ENCODE results near the gene SETD3. TPM values are rescaled to one million over a fixed set of nuclear protein-coding genes. Genes with fewer than 3 reads are reported as not detected.

The SETD3 gene
- polyA plus RNA-seq, 1 donor from 2014 or later = 27.8 TPM

GRCh38 chr14:99418242-99418641, 62.4 kb downstream of the SETD3 start:
- Mint-ChIP-seq H3K9me3 (no peaks in the 10 kb centered on the region), H3K27me3 (no peaks in the 10 kb centered on the region), H3K36me3 (peaks cover 2% of the 10 kb centered on the region), H3K27ac (peak overlapping the region in 1 of 3 donors; percentile 33), H3K4me1 (peaks cover 3 to 11% (median 9%) of the 10 kb centered on the region in 3 donors), H3K4me3 (no peak overlapping the region)

GRCh38 chr14:99416909-99417308, 63.8 kb downstream of the SETD3 start:
- Mint-ChIP-seq H3K4me3 (no peak overlapping the region), H3K9me3 (no peaks in the 10 kb centered on the region), H3K36me3 (peaks cover 8% of the 10 kb centered on the region), H3K27ac (no peak overlapping the region), H3K4me1 (peaks cover 3 to 11% (median 9%) of the 10 kb centered on the region in 3 donors), H3K27me3 (no peaks in the 10 kb centered on the region)

GRCh38 chr14:99415496-99416281, 65.0 kb downstream of the SETD3 start:
- Mint-ChIP-seq H3K9me3 (no peaks in the 10 kb centered on the region), H3K4me1 (peaks cover 3 to 9% (median 7%) of the 10 kb centered on the region in 3 donors), H3K27ac (no peak overlapping the region), H3K4me3 (no peak overlapping the region), H3K36me3 (peaks cover 8% of the 10 kb centered on the region), H3K27me3 (no peaks in the 10 kb centered on the region)

- Mint-ChIP-seq H3K4me3 (no peak overlapping the region), H3K27me3 (no peaks in the 10 kb centered on the region), H3K9me3 (no peaks in the 10 kb centered on the region), H3K27ac (peak overlapping the region in 1 of 3 donors; percentile 13), H3K36me3 (peaks cover 6% of the 10 kb centered on the region), H3K4me1 (peaks cover 3 to 9% (median 4%) of the 10 kb centered on the region in 3 donors)
These were observed 66.7 kb downstream of the SETD3 start for GRCh38 chr14:99413911-99414310.

GRCh38 chr14:99413172-99413571, 67.5 kb downstream of the SETD3 start:
- no peaks in the 10 kb centered on the region for H3K9me3 Mint-ChIP-seq
- peaks cover 8% of the 10 kb centered on the region for H3K36me3 Mint-ChIP-seq
- no peaks in the 10 kb centered on the region for H3K27me3 Mint-ChIP-seq
- no peak overlapping the region for H3K4me3 Mint-ChIP-seq
- H3K4me1 Mint-ChIP-seq = peaks cover 3 to 4% (median 4%) of the 10 kb centered on the region in 3 donors
- no peak overlapping the region for H3K27ac Mint-ChIP-seq

GRCh38 chr14:99412117-99413061, 68.3 kb downstream of the SETD3 start:
- Mint-ChIP-seq H3K36me3 (peaks cover 8% of the 10 kb centered on the region), H3K4me1 (peaks cover 3 to 4% (median 4%) of the 10 kb centered on the region in 3 donors), H3K27me3 (no peaks in the 10 kb centered on the region), H3K4me3 (no peak overlapping the region), H3K9me3 (no peaks in the 10 kb centered on the region), H3K27ac (peak overlapping the region in 1 of 3 donors; percentile 18)

GRCh38 chr14:99410019-99410418, 70.6 kb downstream of the SETD3 start:
- no peaks in the 10 kb centered on the region for H3K4me1 Mint-ChIP-seq
- no peak overlapping the region for H3K4me3 Mint-ChIP-seq
- no peaks in the 10 kb centered on the region for H3K27me3 Mint-ChIP-seq
- H3K9me3 Mint-ChIP-seq = no peaks in the 10 kb centered on the region
- peaks cover 8% of the 10 kb centered on the region for H3K36me3 Mint-ChIP-seq
- no peak overlapping the region for H3K27ac Mint-ChIP-seq

- no peak overlapping the region for H3K4me3 Mint-ChIP-seq
- H3K27me3 Mint-ChIP-seq = no peaks in the 10 kb centered on the region
- H3K36me3 Mint-ChIP-seq = peaks cover 8% of the 10 kb centered on the region
- no peaks in the 10 kb centered on the region for H3K4me1 Mint-ChIP-seq
- no peak overlapping the region for H3K27ac Mint-ChIP-seq
- no peaks in the 10 kb centered on the region for H3K9me3 Mint-ChIP-seq
These were observed 71.7 kb downstream of the SETD3 start for GRCh38 chr14:99408971-99409289.

- no peak overlapping the region for H3K27ac Mint-ChIP-seq
- peaks cover 8% of the 10 kb centered on the region for H3K36me3 Mint-ChIP-seq
These were observed 72.2 kb downstream of the SETD3 start for GRCh38 chr14:99408286-99408970.

GRCh38 chr14:99407416-99407815, 73.2 kb downstream of the SETD3 start:
- peaks cover 6% of the 10 kb centered on the region for H3K36me3 Mint-ChIP-seq
- peaks cover 0 to 2% (median 0%) of the 10 kb centered on the region in 3 donors for H3K4me1 Mint-ChIP-seq
- no peak overlapping the region for H3K4me3 Mint-ChIP-seq
- no peaks in the 10 kb centered on the region for H3K9me3 Mint-ChIP-seq
- no peaks in the 10 kb centered on the region for H3K27me3 Mint-ChIP-seq
- peak overlapping the region in 1 of 3 donors; percentile 82 for H3K27ac Mint-ChIP-seq

More at GRCh38 chr14:99408286-99408970, 72.2 kb downstream of the SETD3 start:
- Mint-ChIP-seq H3K4me3 (no peak overlapping the region), H3K9me3 (no peaks in the 10 kb centered on the region), H3K27me3 (no peaks in the 10 kb centered on the region), H3K4me1 (no peaks in the 10 kb centered on the region)

- H3K4me1 Mint-ChIP-seq = peaks cover 0 to 4% (median 3%) of the 10 kb centered on the region in 3 donors
- H3K36me3 Mint-ChIP-seq = no peaks in the 10 kb centered on the region
- no peak overlapping the region for H3K27ac Mint-ChIP-seq
- no peaks in the 10 kb centered on the region for H3K27me3 Mint-ChIP-seq
- H3K9me3 Mint-ChIP-seq = no peaks in the 10 kb centered on the region
- no peak overlapping the region for H3K4me3 Mint-ChIP-seq
These were observed 77.7 kb downstream of the SETD3 start for GRCh38 chr14:99402950-99403349.

- Mint-ChIP-seq H3K27ac (peak overlapping the region in 1 of 3 donors; percentile 63), H3K9me3 (no peaks in the 10 kb centered on the region), H3K4me3 (peak overlapping the region in 2 of 4 donors; percentile 44 to 63), H3K36me3 (no peaks in the 10 kb centered on the region), H3K4me1 (peaks cover 0 to 4% (median 3%) of the 10 kb centered on the region in 3 donors), H3K27me3 (no peaks in the 10 kb centered on the region)
These were observed 78.4 kb downstream of the SETD3 start for GRCh38 chr14:99402285-99402648.

GRCh38 chr14:99401621-99402284, 78.9 kb downstream of the SETD3 start:
- H3K27ac Mint-ChIP-seq = peak overlapping the region in 1 of 3 donors; percentile 63
- H3K27me3 Mint-ChIP-seq = no peaks in the 10 kb centered on the region
- peak overlapping the region in 1 of 4 donors; percentile 44 for H3K4me3 Mint-ChIP-seq
- H3K36me3 Mint-ChIP-seq = no peaks in the 10 kb centered on the region
- peaks cover 0 to 4% (median 3%) of the 10 kb centered on the region in 3 donors for H3K4me1 Mint-ChIP-seq
- no peaks in the 10 kb centered on the region for H3K9me3 Mint-ChIP-seq

GRCh38 chr14:99401211-99401610, 79.4 kb downstream of the SETD3 start:
- Mint-ChIP-seq H3K27ac (no peak overlapping the region), H3K4me3 (no peak overlapping the region), H3K4me1 (peaks cover 0 to 4% (median 3%) of the 10 kb centered on the region in 3 donors), H3K9me3 (no peaks in the 10 kb centered on the region), H3K27me3 (no peaks in the 10 kb centered on the region), H3K36me3 (no peaks in the 10 kb centered on the region)
